Measurements from ENCODE around the gene COL10A1.

The COL10A1 gene

GRCh38 chr6:116083052-116083451 is 42.9 kb downstream of the COL10A1 start:
- no peak for TF ChIP-seq CTCF (conservative IDR thresholded peaks at IDR 0.05)
- no peak overlapping the region for H3K27ac ChIP-seq

- no peak for TF ChIP-seq CTCF (conservative IDR thresholded peaks at IDR 0.05)
Observed at GRCh38 chr6:116078945-116079344, 47.0 kb downstream of the COL10A1 start.

GRCh38 chr6:116078522-116078921 is 47.4 kb downstream of the COL10A1 start:
- H3K27ac ChIP-seq = no peak overlapping the region
- TF ChIP-seq CTCF (conservative IDR thresholded peaks at IDR 0.05) = no peak

More at GRCh38 chr6:116078945-116079344, 47.0 kb downstream of the COL10A1 start:
- no peak overlapping the region for H3K27ac ChIP-seq

- TF ChIP-seq CTCF (conservative IDR thresholded peaks at IDR 0.05) = no peak
- no peak overlapping the region for H3K27ac ChIP-seq
Observed at GRCh38 chr6:116074732-116075390, 51.1 kb downstream of the COL10A1 start.

- TF ChIP-seq CTCF (conservative IDR thresholded peaks at IDR 0.05) = no peak
- H3K27ac ChIP-seq = no peak overlapping the region
Observed at GRCh38 chr6:116073765-116074440, 52.0 kb downstream of the COL10A1 start.

- no peak overlapping the region for H3K27ac ChIP-seq
- TF ChIP-seq CTCF (conservative IDR thresholded peaks at IDR 0.05) = no peak
Observed at GRCh38 chr6:116072368-116072767, 53.6 kb downstream of the COL10A1 start.

- TF ChIP-seq CTCF (conservative IDR thresholded peaks at IDR 0.05) = no peak
- no peak overlapping the region for H3K27ac ChIP-seq
Observed at GRCh38 chr6:116070616-116071389, 55.1 kb downstream of the COL10A1 start.

Data from VCaP (cell line).